Lung (tissue), 12 donors: ENCODE results near the gene ALDH3B1. TPM values are rescaled to one million over a fixed set of nuclear protein-coding genes. Genes with fewer than 3 reads are reported as not detected.

ENCODE experiments used
- ATAC-seq: fragments of 200-7000 bp; cut with Tn5 transposase; one replicate; pipeline ENCODE4 v1.9.1; 2020; ENCODE audit warnings: moderate number of reproducible peaks; ENCODE audit not compliant: insufficient read depth, low FRiP score
- DNase-seq, 3 donors: peaks; one replicate each; pipeline ENCODE4 v3.0.0-alpha.2; 2013 to 2017
- H3K27ac ChIP-seq, 2 donors: one replicate each; pipeline ENCODE4 v1.5.1; 2013; ENCODE audit warnings: mild to moderate bottlenecking in 2 of 2, moderate library complexity in 2 of 2, control low read depth in 1 of 2, inconsistent platforms in 1 of 2, low read depth in 1 of 2, low read length in 1 of 2
- H3K27me3 ChIP-seq, 3 donors: one replicate each; pipeline ENCODE4 v1.5.1; 2013; ENCODE audit warnings: low read length in 2 of 3; ENCODE audit not compliant: control insufficient read depth in 3 of 3, insufficient read depth in 3 of 3
- H3K36me3 ChIP-seq, 4 donors: one replicate each; pipeline ENCODE4 v1.5.1; 2013; ENCODE audit warnings: low read length in 4 of 4, mild to moderate bottlenecking in 1 of 4, moderate library complexity in 1 of 4; ENCODE audit not compliant: control insufficient read depth in 4 of 4, insufficient read depth in 4 of 4
- H3K4me1 ChIP-seq, 5 donors: one replicate each; pipeline ENCODE4 v1.5.1; 2013; ENCODE audit warnings: low read length in 5 of 5, mild to moderate bottlenecking in 2 of 5, moderate library complexity in 1 of 5; ENCODE audit not compliant: control insufficient read depth in 5 of 5, insufficient read depth in 5 of 5
- H3K4me3 ChIP-seq: one replicate; pipeline ENCODE4 v1.5.1; 2013; ENCODE audit warnings: mild to moderate bottlenecking, control low read depth, moderate library complexity
- H3K9ac ChIP-seq, 2 donors: one replicate each; pipeline ENCODE4 v1.5.1; 2013; ENCODE audit warnings: low read length in 2 of 2, control low read depth in 1 of 2; ENCODE audit not compliant: insufficient read depth in 1 of 2
- H3K9me3 ChIP-seq, 4 donors: one replicate each; pipeline ENCODE4 v1.5.1; 2013; ENCODE audit warnings: low read length in 3 of 4, mild to moderate bottlenecking in 1 of 4, moderate library complexity in 1 of 4; ENCODE audit not compliant: control insufficient read depth in 4 of 4, insufficient read depth in 3 of 4
- CTCF ChIP-seq: IDR thresholded peaks from 2 replicates; pipeline ENCODE4 v1.5.1; 2012; ENCODE audit warnings: mild to moderate bottlenecking; ENCODE audit errors: control extremely low read depth, extremely low read depth
- WGBS, 2 donors: extraction: QIAGEN DNeasy Blood & Tissue Kit; methylation state at CpG; one replicate each; pipeline ENCODE4 v1.1.7; 2013; 5-methylcytosine and 5-hydroxymethylcytosine counted together
- polyA plus RNA-seq, 2 donors: library from polyadenylated mRNA; stranded (reverse); fragments of 200-250 nt; gene quantifications; one replicate each; pipeline ENCODE4 v1.2.1, GENCODE V29; 2013
- total RNA-seq, 2 donors: library from RNA; depleted of rRNA in 1 of 2; stranded (reverse); fragments of >200 nt in 1 of 2; gene quantifications; one replicate each; pipeline ENCODE4 v1.2.1, GENCODE V29; 2014 to 2021
- donor health status: control.
- donor health status: control.
- donor health status: Bipolar disorder and iron deficiency.
- donor health status: healthy.
- donor health status: DM: yes; HTN: yes; CAD: no.

Gene ALDH3B1
- total and polyA plus RNA-seq, 4 donors: 45.6 to 165 (median 90.3) TPM

- no peaks in the 10 kb centered on the region for H3K36me3 ChIP-seq
- H3K27ac ChIP-seq: peak overlapping the region; percentile 29 to 94
- no peaks in the 10 kb centered on the region for H3K27me3 ChIP-seq
- peak overlapping the region in 1 of 2 donors; percentile 30 for H3K9ac ChIP-seq
- WGBS, 2 donors: 21 to 35% methylated on average over 12 of the region's 12 CpGs
- H3K4me3 ChIP-seq: no peak overlapping the region
- DNase-seq (peak in 2 of 3 donors; percentile 55), ATAC-seq (no peak)
- H3K4me1 ChIP-seq: peaks cover 5 to 37% (median 9%) of the 10 kb centered on the region in 5 donors
- TF ChIP-seq CTCF: no peak
- no peaks in the 10 kb centered on the region for H3K9me3 ChIP-seq
These were observed 587 bp upstream of the ALDH3B1 start for GRCh38 chr11:68009391-68010089.

DNA sequence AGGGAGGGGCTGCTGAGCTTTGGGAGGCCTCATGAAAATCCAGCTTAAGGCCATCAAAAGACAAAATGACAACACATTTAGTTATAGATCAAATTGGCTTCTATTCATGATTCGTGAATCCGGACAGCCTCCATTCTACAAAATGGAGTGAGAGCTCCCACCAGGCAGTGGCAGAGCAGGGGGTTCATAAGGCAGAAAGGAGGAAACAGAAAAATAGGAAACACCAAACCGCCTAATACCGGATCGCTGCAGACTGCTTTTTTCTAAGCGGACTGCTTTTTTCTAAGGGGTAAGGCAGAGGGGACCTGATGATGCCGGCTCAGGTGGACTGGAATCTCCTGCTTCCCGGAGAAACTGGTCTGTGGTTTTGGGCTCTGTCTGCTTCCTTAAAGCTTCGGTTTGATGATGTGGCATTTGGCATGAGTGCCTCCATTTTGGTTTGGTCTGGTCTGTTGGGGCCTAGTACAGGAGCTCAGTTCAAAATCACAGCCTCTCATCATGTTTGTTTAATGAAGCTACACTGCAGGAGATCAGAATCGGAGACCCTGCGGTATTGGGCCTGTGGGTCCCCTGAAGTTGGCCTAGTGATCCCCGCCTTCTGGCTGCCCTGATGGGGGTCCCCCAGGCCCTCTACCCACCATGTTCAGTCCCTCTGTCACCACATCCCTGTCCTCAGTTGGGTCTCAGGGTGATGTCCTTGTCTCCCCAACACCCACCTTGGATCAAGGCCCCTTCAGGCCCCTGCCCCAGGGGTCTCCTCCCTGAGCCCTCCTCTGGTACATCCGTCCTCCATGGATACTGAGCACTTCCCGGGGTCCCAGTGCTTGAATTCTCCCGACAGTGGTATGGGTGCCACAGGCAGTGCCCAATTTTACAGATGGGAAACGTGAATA, 1.2 kb downstream of the ALDH3B1 start:
- no peak for TF ChIP-seq CTCF
- H3K36me3 ChIP-seq: peaks cover 0 to 4% (median 0%) of the 10 kb centered on the region in 4 donors
- 56 to 66% methylated on average over 16 of the region's 16 CpGs for whole genome bisulfite sequencing, 2 donors
- ATAC-seq (no peak), DNase-seq (peak in 1 of 3 donors; percentile 70)
- no peak overlapping the region for H3K4me3 ChIP-seq
- H3K27ac ChIP-seq: peak overlapping the region; percentile 29 to 94
- H3K9me3 ChIP-seq: no peaks in the 10 kb centered on the region
- H3K27me3 ChIP-seq: no peaks in the 10 kb centered on the region
- H3K4me1 ChIP-seq: peaks cover 5 to 39% (median 13%) of the 10 kb centered on the region in 5 donors
- peak overlapping the region in 1 of 2 donors; percentile 64 for H3K9ac ChIP-seq

DNA sequence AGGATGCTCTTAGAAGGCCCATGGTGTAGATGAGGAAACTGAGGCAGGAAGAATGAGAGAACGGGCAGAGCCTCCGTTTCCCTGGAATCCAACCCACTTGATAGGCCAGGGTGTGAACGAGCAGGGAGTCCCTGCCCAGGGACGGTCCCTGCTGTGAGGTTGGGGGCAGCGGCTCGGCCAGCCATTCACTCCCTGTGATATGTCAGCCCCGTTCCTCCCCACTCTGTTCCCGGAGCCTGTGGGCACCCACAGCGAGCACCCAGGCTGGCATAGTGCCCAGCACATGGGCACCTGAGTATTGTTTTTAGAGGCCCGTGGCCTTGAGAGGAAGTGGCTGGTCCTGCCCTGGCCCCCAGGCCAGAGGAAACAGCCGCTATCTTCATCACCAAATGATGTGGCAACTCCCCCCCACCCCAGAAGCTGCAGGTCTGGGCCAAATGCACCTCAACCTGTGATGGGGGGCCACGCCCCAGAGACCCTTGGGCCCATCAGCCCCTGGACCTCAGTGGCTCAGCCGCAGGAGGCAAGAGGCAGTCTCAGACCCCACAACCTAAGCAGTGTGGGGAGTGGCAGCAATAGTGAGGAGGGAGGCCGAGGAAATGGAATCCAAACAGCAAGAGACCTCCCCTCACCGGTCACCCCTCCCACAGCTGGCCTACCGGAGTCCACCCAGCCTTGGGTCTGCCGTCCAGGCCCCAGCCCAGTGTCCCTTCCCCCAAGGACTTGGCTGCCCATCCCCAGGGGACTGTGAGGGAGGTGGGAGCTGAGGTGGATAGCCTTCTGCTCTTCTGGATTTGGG, 2.1 kb downstream of the ALDH3B1 start:
- 56 to 58% methylated on average over 17 of the region's 17 CpGs for WGBS, 2 donors
- peak overlapping the region in 1 of 2 donors; percentile 94 for H3K27ac ChIP-seq
- H3K27me3 ChIP-seq: no peaks in the 10 kb centered on the region
- no peak overlapping the region for H3K4me3 ChIP-seq
- ATAC-seq (no peak), DNase-seq (no peak)
- H3K36me3 ChIP-seq: peaks cover 0 to 4% (median 0%) of the 10 kb centered on the region in 4 donors
- peak overlapping the region; percentile 9 to 11 for H3K9ac ChIP-seq
- peaks cover 5 to 47% (median 15%) of the 10 kb centered on the region in 5 donors for H3K4me1 ChIP-seq
- TF ChIP-seq CTCF: no peak
- no peaks in the 10 kb centered on the region for H3K9me3 ChIP-seq
